PC-9 (cell line): ENCODE results near the gene CMIP.

Source experiments
- EZH2 ChIP-seq: fragments of 200-600 bp; sonication (generic); IDR thresholded peaks from 2 replicates; pipeline ENCODE4 v1.8.0; 2017; ENCODE audit warnings: antibody characterized with exemption, low read depth
- TF ChIP-seq, protein P1 (sequence below): fragments of 200-600 bp; sonication (generic); conservative IDR thresholded peaks from 2 replicates; pipeline ENCODE4 v1.6.1; 2017; ENCODE audit warnings: mixed run types, antibody characterized with exemption, mild to moderate bottlenecking, moderate library complexity

- TF ChIP-seq, protein P1, sequence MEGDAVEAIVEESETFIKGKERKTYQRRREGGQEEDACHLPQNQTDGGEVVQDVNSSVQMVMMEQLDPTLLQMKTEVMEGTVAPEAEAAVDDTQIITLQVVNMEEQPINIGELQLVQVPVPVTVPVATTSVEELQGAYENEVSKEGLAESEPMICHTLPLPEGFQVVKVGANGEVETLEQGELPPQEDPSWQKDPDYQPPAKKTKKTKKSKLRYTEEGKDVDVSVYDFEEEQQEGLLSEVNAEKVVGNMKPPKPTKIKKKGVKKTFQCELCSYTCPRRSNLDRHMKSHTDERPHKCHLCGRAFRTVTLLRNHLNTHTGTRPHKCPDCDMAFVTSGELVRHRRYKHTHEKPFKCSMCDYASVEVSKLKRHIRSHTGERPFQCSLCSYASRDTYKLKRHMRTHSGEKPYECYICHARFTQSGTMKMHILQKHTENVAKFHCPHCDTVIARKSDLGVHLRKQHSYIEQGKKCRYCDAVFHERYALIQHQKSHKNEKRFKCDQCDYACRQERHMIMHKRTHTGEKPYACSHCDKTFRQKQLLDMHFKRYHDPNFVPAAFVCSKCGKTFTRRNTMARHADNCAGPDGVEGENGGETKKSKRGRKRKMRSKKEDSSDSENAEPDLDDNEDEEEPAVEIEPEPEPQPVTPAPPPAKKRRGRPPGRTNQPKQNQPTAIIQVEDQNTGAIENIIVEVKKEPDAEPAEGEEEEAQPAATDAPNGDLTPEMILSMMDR: no peak
- no peak for TF ChIP-seq EZH2
Observed at GRCh38 chr16:81555660-81556059, 111.1 kb downstream of the CMIP start.
